ENCODE results near the gene RO60. TPM values are rescaled to one million over a fixed set of nuclear protein-coding genes. Genes with fewer than 3 reads are reported as not detected.

Gene RO60
- total RNA-seq, 1 experiment from 2014 or later: 93.5 TPM

DNA sequence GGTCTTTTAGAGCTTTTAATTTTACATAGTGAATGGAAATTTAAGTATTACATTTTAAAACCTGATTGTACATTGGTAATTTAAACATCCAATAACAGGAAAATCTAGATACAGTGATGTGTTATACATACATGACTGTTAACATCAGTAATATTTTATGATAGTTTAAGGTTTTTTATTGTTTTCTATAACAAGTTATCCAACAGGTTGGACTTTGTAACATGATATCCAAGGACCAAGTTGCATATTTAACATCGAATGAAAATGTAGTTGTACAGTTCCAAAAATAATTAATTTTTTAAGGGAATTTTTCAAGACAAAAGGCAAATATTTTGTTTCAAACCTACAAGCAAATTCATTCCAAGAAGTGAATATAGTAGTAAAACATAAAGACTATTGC, 31.5 kb downstream of the RO60 start:
- no TSS peak for BruUV-seq (replicated peaks)
- CTCF ChIA-PET: no interaction called here

DNA sequence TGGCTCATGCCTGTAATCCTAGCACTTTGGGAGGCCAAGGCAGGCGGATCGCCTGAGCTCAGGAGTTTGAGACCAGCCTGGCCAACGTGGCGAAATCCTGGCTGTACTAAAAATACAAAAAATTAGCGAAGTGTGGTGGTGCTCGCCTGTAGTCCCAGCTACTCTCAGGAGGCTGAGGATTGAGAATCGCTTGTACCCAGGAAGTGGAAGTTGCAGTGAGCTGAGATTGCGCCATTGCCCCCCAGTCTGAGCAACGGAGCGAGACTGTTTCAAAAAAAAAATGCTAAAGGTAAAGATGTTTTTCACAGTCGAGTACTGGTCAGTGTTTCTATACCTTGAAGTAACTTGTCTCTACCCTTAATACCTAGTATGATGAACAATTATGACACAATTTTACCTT, 34.7 kb downstream of the RO60 start:
- no TSS peak for BruUV-seq (replicated peaks)
- DNase-seq (ENCODE audit: low spot score): no peak
- Histone ChIP-seq H3K36me3 (ENCODE audit: insufficient read depth, low read length, poor library complexity, severe bottlenecking) (peaks cover 40% of the 10 kb centered on the region), H3K27me3 (replicated peaks; ENCODE audit: insufficient read depth, low read depth, low read length, poor library complexity) (no peaks in the 10 kb centered on the region), H3K4me1 (ENCODE audit: insufficient read depth, low read length, poor library complexity, severe bottlenecking) (no peaks in the 10 kb centered on the region), H3K4me3 (ENCODE audit: low read depth, low read length, poor library complexity, severe bottlenecking) (no peak overlapping the region), H3K27ac (ENCODE audit: low read depth, low read length, poor library complexity, severe bottlenecking) (no peak overlapping the region), H3K9me3 (ENCODE audit: low read depth, low read length, poor library complexity, severe bottlenecking) (no peaks in the 10 kb centered on the region)
- TF ChIP-seq, protein P1, sequence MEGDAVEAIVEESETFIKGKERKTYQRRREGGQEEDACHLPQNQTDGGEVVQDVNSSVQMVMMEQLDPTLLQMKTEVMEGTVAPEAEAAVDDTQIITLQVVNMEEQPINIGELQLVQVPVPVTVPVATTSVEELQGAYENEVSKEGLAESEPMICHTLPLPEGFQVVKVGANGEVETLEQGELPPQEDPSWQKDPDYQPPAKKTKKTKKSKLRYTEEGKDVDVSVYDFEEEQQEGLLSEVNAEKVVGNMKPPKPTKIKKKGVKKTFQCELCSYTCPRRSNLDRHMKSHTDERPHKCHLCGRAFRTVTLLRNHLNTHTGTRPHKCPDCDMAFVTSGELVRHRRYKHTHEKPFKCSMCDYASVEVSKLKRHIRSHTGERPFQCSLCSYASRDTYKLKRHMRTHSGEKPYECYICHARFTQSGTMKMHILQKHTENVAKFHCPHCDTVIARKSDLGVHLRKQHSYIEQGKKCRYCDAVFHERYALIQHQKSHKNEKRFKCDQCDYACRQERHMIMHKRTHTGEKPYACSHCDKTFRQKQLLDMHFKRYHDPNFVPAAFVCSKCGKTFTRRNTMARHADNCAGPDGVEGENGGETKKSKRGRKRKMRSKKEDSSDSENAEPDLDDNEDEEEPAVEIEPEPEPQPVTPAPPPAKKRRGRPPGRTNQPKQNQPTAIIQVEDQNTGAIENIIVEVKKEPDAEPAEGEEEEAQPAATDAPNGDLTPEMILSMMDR (conservative IDR thresholded peaks at IDR 0.05; ENCODE audit: low read depth, low read length): no peak
- TF ChIP-seq EZH2 (IDR thresholded peaks at IDR 0.05; ENCODE audit: borderline replicate concordance, low read depth, low read length, poor library complexity, severe bottlenecking): no peak
- CTCF ChIA-PET: no interaction called here
- POLR2A ChIA-PET (ENCODE audit: low non-redundant PET): no interaction called here
- intact Hi-C loops (cut with micrococcal nuclease; ENCODE audit: unreplicated experiment): no loop called here

More for the DNA sequence above, 31.5 kb downstream of the RO60 start:
- Histone ChIP-seq H3K9me3 (ENCODE audit: low read depth, low read length, poor library complexity, severe bottlenecking) (no peaks in the 10 kb centered on the region), H3K27ac (ENCODE audit: low read depth, low read length, poor library complexity, severe bottlenecking) (no peak overlapping the region), H3K4me1 (ENCODE audit: insufficient read depth, low read length, poor library complexity, severe bottlenecking) (no peaks in the 10 kb centered on the region), H3K36me3 (ENCODE audit: insufficient read depth, low read length, poor library complexity, severe bottlenecking) (peaks cover 29% of the 10 kb centered on the region), H3K4me3 (ENCODE audit: low read depth, low read length, poor library complexity, severe bottlenecking) (no peak overlapping the region), H3K27me3 (replicated peaks; ENCODE audit: insufficient read depth, low read depth, low read length, poor library complexity) (no peaks in the 10 kb centered on the region)
- TF ChIP-seq, protein P1 (conservative IDR thresholded peaks at IDR 0.05; ENCODE audit: low read depth, low read length): no peak
- TF ChIP-seq EZH2 (IDR thresholded peaks at IDR 0.05; ENCODE audit: borderline replicate concordance, low read depth, low read length, poor library complexity, severe bottlenecking): no peak
- no peak for DNase-seq (ENCODE audit: low spot score)
- POLR2A ChIA-PET (ENCODE audit: low non-redundant PET): no interaction called here
- intact Hi-C loops (cut with micrococcal nuclease; ENCODE audit: unreplicated experiment): no loop called here

DNA sequence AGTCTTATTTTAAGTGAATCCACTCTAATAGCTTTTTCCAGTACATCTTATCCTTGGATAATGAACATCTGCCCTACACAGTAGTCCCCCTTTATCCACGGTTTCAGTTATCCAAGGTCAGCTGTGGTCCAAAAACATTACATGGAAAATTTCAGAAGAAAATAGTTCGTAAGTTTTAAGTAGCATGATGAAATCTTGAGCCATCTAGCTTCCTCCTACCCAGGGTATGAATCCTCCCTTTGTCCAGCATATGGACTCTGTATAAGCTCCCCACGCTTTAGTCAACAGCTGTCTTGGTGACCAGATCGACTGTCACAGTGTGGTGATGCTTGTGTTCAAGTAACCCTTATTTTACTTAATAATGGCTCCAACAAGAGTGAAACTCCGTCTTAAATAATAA, 43.2 kb downstream of the RO60 start:
- CTCF ChIA-PET: no interaction called here

More for the DNA sequence above, 43.2 kb downstream of the RO60 start:
- H3K27ac ChIP-seq (ENCODE audit: low read depth, low read length, poor library complexity, severe bottlenecking): no peak overlapping the region
- H3K4me3 ChIP-seq (ENCODE audit: low read depth, low read length, poor library complexity, severe bottlenecking): no peak overlapping the region
- no peaks in the 10 kb centered on the region for H3K27me3 ChIP-seq (replicated peaks; ENCODE audit: insufficient read depth, low read depth, low read length, poor library complexity)
- peaks cover 9% of the 10 kb centered on the region for H3K36me3 ChIP-seq (ENCODE audit: insufficient read depth, low read length, poor library complexity, severe bottlenecking)
- no peak for DNase-seq (ENCODE audit: low spot score)
- intact Hi-C loops (cut with micrococcal nuclease; ENCODE audit: unreplicated experiment): no loop called here
- no peaks in the 10 kb centered on the region for H3K9me3 ChIP-seq (ENCODE audit: low read depth, low read length, poor library complexity, severe bottlenecking)
- POLR2A ChIA-PET (ENCODE audit: low non-redundant PET): interaction anchor here (0.7 kb wide), 1 partner anchor 300 kb away, joined by 3 read pairs; no protein-coding TSS in a partner anchor
- TF ChIP-seq, protein P1 (conservative IDR thresholded peaks at IDR 0.05; ENCODE audit: low read depth, low read length): no peak
- TF ChIP-seq EZH2 (IDR thresholded peaks at IDR 0.05; ENCODE audit: borderline replicate concordance, low read depth, low read length, poor library complexity, severe bottlenecking): no peak
- BruUV-seq (replicated peaks): no TSS peak
- H3K4me1 ChIP-seq (ENCODE audit: insufficient read depth, low read length, poor library complexity, severe bottlenecking): peaks cover 11% of the 10 kb centered on the region
